Calu3 (cell line): ENCODE data around the gene CTPS2. TPM values are rescaled to one million over a fixed set of nuclear protein-coding genes. Genes with fewer than 3 reads are reported as not detected.
"Not testable (repeated sequence)": the region's sequence is repeated elsewhere in the genome, so short reads cannot be mapped to it uniquely, and the experiment has no call there.

Experiments used
- BruUV-seq: library from RNA; stranded (reverse); fragments of 400-500 nt; replicated peaks from 2 replicates; lab custom pipeline; 2021; lab: Mats Ljungman, UMichigan
- CTCF ChIA-PET: fragments of 300-600 bp; sonication (Branson Sonifier 250); formaldehyde crosslinking; loops from one replicate; lab custom pipeline; 2022; ENCODE audit warnings: antibody characterized with exemption; lab: Charles Lee
- DNase-seq: peaks from one replicate; pipeline ENCODE4 v3.0.0; 2022
- H3K27ac Mint-ChIP-seq: one replicate; pipeline ENCODE4 v1.8.0; 2022; ENCODE audit warnings: mixed read lengths; ENCODE audit not compliant: unreplicated experiment
- H3K27me3 Mint-ChIP-seq: one replicate; pipeline ENCODE4 v1.8.0; 2022; ENCODE audit warnings: mixed read lengths; ENCODE audit not compliant: unreplicated experiment
- H3K36me3 Mint-ChIP-seq: one replicate; pipeline ENCODE4 v1.8.0; 2022; ENCODE audit warnings: mild to moderate bottlenecking, moderate library complexity, mixed read lengths; ENCODE audit not compliant: insufficient read depth, unreplicated experiment
- H3K4me1 Mint-ChIP-seq: one replicate; pipeline ENCODE4 v1.8.0; 2022; ENCODE audit warnings: mild to moderate bottlenecking, low read depth, mixed read lengths; ENCODE audit not compliant: unreplicated experiment
- H3K4me3 Mint-ChIP-seq: one replicate; pipeline ENCODE4 v1.8.0; 2022; ENCODE audit warnings: mild to moderate bottlenecking, low read depth, moderate library complexity, mixed read lengths; ENCODE audit not compliant: unreplicated experiment
- H3K9me3 Mint-ChIP-seq: one replicate; pipeline ENCODE4 v1.8.0; 2022; ENCODE audit warnings: low read depth, mixed read lengths; ENCODE audit not compliant: unreplicated experiment
- intact Hi-C: fragments of 100-400 bp; cut with micrococcal nuclease; formaldehyde crosslinking; loops from one replicate; pipeline ENCODE4 v1.10.0; 2022; ENCODE audit not compliant: unreplicated experiment
- total RNA-seq: library from RNA; stranded (reverse); gene quantifications from 2 replicates; pipeline ENCODE4 v1.2.3, GENCODE V29; 2022
- TF ChIP-seq, protein P1 (sequence below): fragments of 200-600 bp; IDR thresholded peaks from one replicate; pipeline ENCODE4 v1.8.0; 2022; ENCODE audit warnings: antibody characterized with exemption; ENCODE audit not compliant: unreplicated experiment

The CTPS2 gene
- total RNA-seq, 1 experiment from 2014 or later: 23.2 TPM

DNA sequence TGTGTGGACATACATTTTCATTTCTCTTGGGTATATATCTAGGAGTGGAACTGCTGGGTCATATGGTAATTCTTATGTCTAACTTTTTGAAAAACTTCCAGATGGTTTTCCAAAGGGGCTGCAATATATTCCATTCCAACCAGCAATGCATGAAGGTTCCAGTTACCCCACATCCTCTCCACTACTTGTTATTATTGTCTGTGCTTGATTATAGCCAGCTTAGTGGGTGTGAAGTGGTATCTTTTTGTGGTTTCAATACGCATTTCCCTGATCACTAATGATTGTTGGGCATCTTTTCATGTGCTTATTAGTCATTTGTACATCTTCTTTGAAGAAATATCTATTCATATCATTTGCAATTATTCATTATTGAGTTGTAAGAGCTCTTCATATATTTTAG, 94.0 kb downstream of the CTPS2 start:
- no peaks in the 10 kb centered on the region for H3K4me1 Mint-ChIP-seq
- no peaks in the 10 kb centered on the region for H3K27me3 Mint-ChIP-seq
- H3K9me3 Mint-ChIP-seq: no peaks in the 10 kb centered on the region
- H3K27ac Mint-ChIP-seq: no peak overlapping the region
- DNase-seq: no peak
- CTCF ChIA-PET: no interaction called here
- TF ChIP-seq, protein P1, sequence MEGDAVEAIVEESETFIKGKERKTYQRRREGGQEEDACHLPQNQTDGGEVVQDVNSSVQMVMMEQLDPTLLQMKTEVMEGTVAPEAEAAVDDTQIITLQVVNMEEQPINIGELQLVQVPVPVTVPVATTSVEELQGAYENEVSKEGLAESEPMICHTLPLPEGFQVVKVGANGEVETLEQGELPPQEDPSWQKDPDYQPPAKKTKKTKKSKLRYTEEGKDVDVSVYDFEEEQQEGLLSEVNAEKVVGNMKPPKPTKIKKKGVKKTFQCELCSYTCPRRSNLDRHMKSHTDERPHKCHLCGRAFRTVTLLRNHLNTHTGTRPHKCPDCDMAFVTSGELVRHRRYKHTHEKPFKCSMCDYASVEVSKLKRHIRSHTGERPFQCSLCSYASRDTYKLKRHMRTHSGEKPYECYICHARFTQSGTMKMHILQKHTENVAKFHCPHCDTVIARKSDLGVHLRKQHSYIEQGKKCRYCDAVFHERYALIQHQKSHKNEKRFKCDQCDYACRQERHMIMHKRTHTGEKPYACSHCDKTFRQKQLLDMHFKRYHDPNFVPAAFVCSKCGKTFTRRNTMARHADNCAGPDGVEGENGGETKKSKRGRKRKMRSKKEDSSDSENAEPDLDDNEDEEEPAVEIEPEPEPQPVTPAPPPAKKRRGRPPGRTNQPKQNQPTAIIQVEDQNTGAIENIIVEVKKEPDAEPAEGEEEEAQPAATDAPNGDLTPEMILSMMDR: no peak
- intact Hi-C loops: no loop called here
- BruUV-seq: no TSS peak
- no peak overlapping the region for H3K4me3 Mint-ChIP-seq
- H3K36me3 Mint-ChIP-seq: no peaks in the 10 kb centered on the region

DNA sequence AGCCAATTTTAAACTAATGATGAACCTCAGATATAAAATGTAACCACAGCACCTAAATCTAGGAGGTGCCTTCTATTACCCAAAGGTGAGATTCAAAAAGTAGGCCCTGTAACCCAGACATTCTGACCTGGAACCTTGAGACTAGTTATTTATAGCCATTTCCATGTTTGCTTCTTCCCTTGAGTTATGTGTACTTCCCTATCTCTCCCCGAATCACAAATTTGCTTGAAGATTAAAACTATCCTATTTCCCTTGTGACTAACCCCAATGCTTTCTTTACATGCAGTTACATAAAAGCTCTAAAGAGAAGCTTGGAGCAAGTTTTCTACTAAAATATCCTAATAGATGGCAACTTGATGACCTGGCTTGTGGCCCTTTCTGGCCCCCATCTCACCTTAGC, 95.1 kb downstream of the CTPS2 start:
- no peak overlapping the region for H3K27ac Mint-ChIP-seq
- H3K4me1 Mint-ChIP-seq: no peaks in the 10 kb centered on the region
- H3K9me3 Mint-ChIP-seq: no peaks in the 10 kb centered on the region
- no peak overlapping the region for H3K4me3 Mint-ChIP-seq
- no TSS peak for BruUV-seq
- no peaks in the 10 kb centered on the region for H3K36me3 Mint-ChIP-seq
- no peaks in the 10 kb centered on the region for H3K27me3 Mint-ChIP-seq
- CTCF ChIA-PET: no interaction called here
- TF ChIP-seq, protein P1: no peak
- intact Hi-C loops: no loop called here
- no peak for DNase-seq

DNA sequence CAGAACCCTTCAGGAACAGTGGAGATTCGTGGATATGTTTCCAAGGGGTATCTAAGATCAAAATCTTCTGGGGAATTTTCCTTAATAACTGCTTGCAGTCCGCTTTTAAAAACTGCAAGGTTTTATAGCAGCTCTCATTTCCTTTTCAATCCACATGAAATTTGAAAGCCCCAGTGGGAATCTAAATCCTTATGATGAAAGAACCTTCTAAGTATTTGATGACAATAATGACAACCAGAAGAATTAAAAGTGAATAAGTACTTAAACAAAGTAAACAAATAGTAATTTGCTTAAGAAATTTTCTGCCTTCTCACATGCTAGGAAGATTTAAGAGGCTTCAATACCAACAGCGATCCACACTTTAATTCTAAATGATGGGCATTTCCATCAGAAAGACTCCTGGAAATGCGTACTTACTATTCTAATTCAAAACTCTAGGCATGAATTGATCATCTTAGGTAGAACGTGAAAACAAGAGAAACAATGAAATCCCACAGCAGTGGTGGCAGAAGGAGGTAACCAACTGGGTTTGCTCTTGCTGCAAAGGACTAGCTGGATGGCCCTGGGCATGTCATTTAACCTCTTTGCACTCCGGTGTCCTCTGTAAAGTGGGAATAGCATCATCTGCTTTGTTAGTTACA, 100.1 kb downstream of the CTPS2 start:
- TF ChIP-seq, protein P1: no peak
- no peak overlapping the region for H3K27ac Mint-ChIP-seq
- CTCF ChIA-PET: no interaction called here

DNA sequence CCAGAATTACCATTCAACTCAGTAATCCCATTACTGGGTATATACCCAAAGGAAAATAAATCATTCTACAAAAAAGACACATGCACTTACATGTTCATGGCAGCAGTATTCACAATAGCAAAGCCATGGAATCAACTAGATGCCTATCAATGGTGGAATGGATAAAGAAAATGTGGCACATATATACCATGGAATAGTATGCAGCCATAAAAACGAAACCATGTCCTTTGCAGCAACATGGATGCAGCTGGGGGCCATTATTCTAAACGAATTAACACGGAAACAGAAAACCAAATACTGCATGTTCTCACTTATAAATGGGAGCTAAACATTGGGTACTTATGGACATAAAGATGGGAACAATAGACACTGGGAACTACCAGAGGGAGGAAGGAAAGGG, 101.8 kb downstream of the CTPS2 start:
- DNase-seq, H3K27ac Mint-ChIP-seq, intact Hi-C loops, H3K9me3 Mint-ChIP-seq, CTCF ChIA-PET, H3K4me3 Mint-ChIP-seq, BruUV-seq, H3K4me1 Mint-ChIP-seq, H3K27me3 Mint-ChIP-seq, H3K36me3 Mint-ChIP-seq: not testable (repeated sequence)

More for the DNA sequence above, 100.1 kb downstream of the CTPS2 start:
- Mint-ChIP-seq H3K27me3 (no peaks in the 10 kb centered on the region), H3K36me3 (no peaks in the 10 kb centered on the region), H3K4me3 (no peak overlapping the region), H3K9me3 (no peaks in the 10 kb centered on the region), H3K4me1 (no peaks in the 10 kb centered on the region)
- DNase-seq: no peak
- intact Hi-C loops: no loop called here
- no TSS peak for BruUV-seq

DNA sequence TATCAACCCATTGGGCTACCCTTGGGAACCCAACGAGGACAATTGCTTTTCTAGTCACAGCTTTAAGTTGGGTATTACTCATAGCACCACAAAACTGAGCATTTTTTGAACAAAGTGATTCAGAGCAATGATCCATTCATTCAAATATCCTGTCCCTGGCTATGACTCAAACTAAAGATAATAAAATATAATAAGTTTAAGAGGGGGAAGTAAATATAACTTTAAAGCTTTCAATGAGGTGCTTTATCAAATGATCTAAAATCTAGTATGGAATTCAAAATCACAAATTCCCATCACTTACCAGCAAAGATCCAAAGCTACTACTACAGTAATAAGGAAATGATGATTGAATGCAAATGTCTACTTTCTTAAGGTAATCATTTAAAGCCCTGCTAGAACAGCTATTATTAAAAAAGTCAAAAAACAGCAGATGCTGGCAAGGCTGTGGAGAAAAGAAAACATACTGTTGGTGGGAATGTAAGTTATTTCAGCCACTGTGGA, 102.3 kb downstream of the CTPS2 start:
- CTCF ChIA-PET: no interaction called here
- intact Hi-C loops: no loop called here
- BruUV-seq: no TSS peak
- no peaks in the 10 kb centered on the region for H3K36me3 Mint-ChIP-seq
- no peak for DNase-seq
- no peaks in the 10 kb centered on the region for H3K27me3 Mint-ChIP-seq
- H3K27ac Mint-ChIP-seq: no peak overlapping the region
- no peak overlapping the region for H3K4me3 Mint-ChIP-seq
- TF ChIP-seq, protein P1: no peak
- H3K4me1 Mint-ChIP-seq: peaks cover under 1% of the 10 kb centered on the region
- H3K9me3 Mint-ChIP-seq: no peaks in the 10 kb centered on the region
